ENCODE results near the gene PAMR1. TPM values are rescaled to one million over a fixed set of nuclear protein-coding genes. Genes with fewer than 3 reads are reported as not detected.

PAMR1 gene
- total RNA-seq, 2 experiments from 2014 or later, result not detected

DNA sequence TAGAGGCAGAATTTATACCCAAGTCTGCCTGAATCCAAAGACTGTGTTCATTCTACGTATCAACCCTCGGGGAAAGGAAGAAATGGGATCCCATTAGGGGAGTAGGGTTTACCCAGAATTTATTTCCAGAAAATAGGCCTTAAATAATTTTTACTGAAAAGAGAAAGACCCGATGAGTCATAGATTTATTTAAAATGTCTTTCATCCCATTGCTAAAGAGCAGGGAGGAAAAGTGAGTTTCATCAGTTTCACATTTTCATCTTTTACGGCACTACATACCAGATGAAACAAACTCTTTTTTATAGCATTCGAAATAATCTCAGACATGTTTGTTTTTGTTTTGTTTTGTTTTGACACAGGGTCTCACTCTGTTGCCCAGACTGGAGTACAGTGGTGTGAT is 137.4 kb downstream of the PAMR1 start:
- peaks cover 3% of the 10 kb centered on the region for H3K27me3 Mint-ChIP-seq
- H3K36me3 Mint-ChIP-seq, result no peaks in the 10 kb centered on the region
- no peak for ATAC-seq (ENCODE audit: low read depth)
- no peaks in the 10 kb centered on the region for H3K9me3 Mint-ChIP-seq
- H3K27ac Mint-ChIP-seq, result no peak overlapping the region
- peaks cover 12% of the 10 kb centered on the region for H3K4me1 Mint-ChIP-seq
- POLR2A ChIA-PET, result no interaction called here
- DNase-seq, result no peak
- H3K4me3 Mint-ChIP-seq, result no peak overlapping the region

GRCh38 chr11:35387111-35387982 is 138.1 kb downstream of the PAMR1 start:
- H3K27me3 Mint-ChIP-seq, result peaks cover 2% of the 10 kb centered on the region
- no peaks in the 10 kb centered on the region for H3K9me3 Mint-ChIP-seq
- no peak overlapping the region for H3K27ac Mint-ChIP-seq
- no peak overlapping the region for H3K4me3 Mint-ChIP-seq
- DNase-seq (no peak), ATAC-seq (ENCODE audit: low read depth) (no peak)
- peaks cover 12% of the 10 kb centered on the region for H3K4me1 Mint-ChIP-seq
- H3K36me3 Mint-ChIP-seq, result no peaks in the 10 kb centered on the region
- POLR2A ChIA-PET, result no interaction called here

GRCh38 chr11:35383953-35384352 is 141.5 kb downstream of the PAMR1 start:
- no peaks in the 10 kb centered on the region for H3K4me1 Mint-ChIP-seq
- peaks cover 3% of the 10 kb centered on the region for H3K9me3 Mint-ChIP-seq
- peaks cover 2% of the 10 kb centered on the region for H3K27me3 Mint-ChIP-seq
- DNase-seq, result no peak
- no peak overlapping the region for H3K4me3 Mint-ChIP-seq
- no peak for ATAC-seq (ENCODE audit: low read depth)
- no peaks in the 10 kb centered on the region for H3K36me3 Mint-ChIP-seq
- POLR2A ChIA-PET, result no interaction called here
- no peak overlapping the region for H3K27ac Mint-ChIP-seq

Other genes starting within 250 kb of the PAMR1 start
- gene SLC1A2, start 106.1 kb downstream of the PAMR1 start, total RNA-seq, result not detected
- under 1 TPM in 1 of 2 experiments, not detected in 1; 0.17 TPM for gene FJX1, start 92.8 kb upstream of the PAMR1 start, total RNA-seq
- 10 to 100 TPM; 51.4 to 52.4 TPM for gene TRIM44, start 137.2 kb upstream of the PAMR1 start, total RNA-seq

All from activated naive CD8-positive, alpha-beta T cell treated with anti-CD3 and anti-CD28 coated beads, Interleukin-2, amount 10 ng/mL, durations not matched to agents 7 days and 5 days (primary cell).